Measurements from ENCODE around the gene CRTC2. TPM values are rescaled to one million over a fixed set of nuclear protein-coding genes. Genes with fewer than 3 reads are reported as not detected.

CRTC2 gene
- total and polyA plus RNA-seq, 9 of the 15 experiments (the other 6 are each of a cell fraction or from before 2014, with no cell fraction given): 2.7 to 26.4 (median 10.2) TPM

DNA sequence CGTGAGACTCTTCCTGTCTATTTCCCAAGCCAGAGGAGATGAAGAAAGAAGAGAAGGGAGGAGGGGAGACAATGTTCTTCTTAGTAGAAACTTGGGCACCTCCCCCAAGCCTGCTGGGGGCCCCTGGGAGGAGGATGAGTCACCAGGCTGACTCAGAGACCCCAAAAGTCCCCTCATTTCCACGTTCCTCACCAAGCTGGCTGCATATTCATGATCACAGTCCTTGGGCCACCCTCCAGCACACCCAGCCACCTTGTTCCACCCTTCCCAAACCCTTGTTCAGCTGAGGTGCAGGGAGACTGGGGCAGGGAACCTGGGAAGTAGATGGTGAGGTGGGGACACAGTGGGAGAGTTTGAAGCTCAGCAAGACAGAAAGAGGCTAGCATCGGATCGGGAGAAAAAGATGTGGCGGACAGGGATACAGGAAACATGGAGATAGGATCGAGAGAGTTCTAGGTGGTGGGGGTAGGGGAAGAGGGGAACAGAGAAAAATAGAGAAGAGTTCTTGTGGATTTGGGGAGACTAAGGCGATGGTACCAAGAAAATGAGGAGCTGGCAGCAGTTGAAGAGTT lies 27.0 kb upstream of the CRTC2 start (continued):
- TF ChIP-seq NELFE (IDR thresholded peaks at IDR 0.05; ENCODE audit: insufficient read depth, insufficient read length): no peak
- TF ChIP-seq STAT5A (IDR thresholded peaks at IDR 0.05; ENCODE audit: borderline replicate concordance, low read length): no peak
- TF ChIP-seq ASH1L (IDR thresholded peaks at IDR 0.05; ENCODE audit: borderline replicate concordance, low read depth, partially characterized antibody): peak; percentile 20
- TF ChIP-seq ZBTB12 (CRISPR knock-in tag; IDR thresholded peaks at IDR 0.05): no peak
- no peak for TF ChIP-seq HDAC3 (IDR thresholded peaks at IDR 0.05; ENCODE audit: borderline replicate concordance, partially characterized antibody)
- TF ChIP-seq BRD9 (IDR thresholded peaks at IDR 0.05; ENCODE audit: low read depth, partially characterized antibody): peak; percentile 56
- no peak for TF ChIP-seq ZNF316 (IDR thresholded peaks at IDR 0.05)
- TF ChIP-seq TAL1 (IDR thresholded peaks at IDR 0.05): no peak
- TF ChIP-seq ZNF639 (CRISPR knock-in tag; conservative IDR thresholded peaks at IDR 0.05 in 1 of 2, IDR thresholded peaks at IDR 0.05 in 1 of 2): no peak
- TF ChIP-seq ETV5 (CRISPR knock-in tag; IDR thresholded peaks at IDR 0.05; ENCODE audit: low read depth): no peak
- no peak for TF ChIP-seq CCNT2 (IDR thresholded peaks at IDR 0.05; ENCODE audit: borderline replicate concordance, extremely low read depth, insufficient read length, low read depth, low read length)
- peak in 1 of 2 experiments; percentile 37 for TF ChIP-seq AFF1 (IDR thresholded peaks at IDR 0.05; ENCODE audit: low read depth in 1 of 2, partially characterized antibody in 2 of 2)
- 0 out of 2 replicates have a peak, but pooled peaks have one; percentile 29 for TF ChIP-seq THRAP3 (IDR thresholded peaks at IDR 0.05; ENCODE audit: borderline replicate concordance)
- no peak for TF ChIP-seq ZFX (CRISPR knock-in tag; IDR thresholded peaks at IDR 0.05)
- no peak for TF ChIP-seq MCM5 (IDR thresholded peaks at IDR 0.05; ENCODE audit: low read depth)
- TF ChIP-seq SMARCA4 (IDR thresholded peaks at IDR 0.05): peak; percentile 83
- TF ChIP-seq, protein P1, sequence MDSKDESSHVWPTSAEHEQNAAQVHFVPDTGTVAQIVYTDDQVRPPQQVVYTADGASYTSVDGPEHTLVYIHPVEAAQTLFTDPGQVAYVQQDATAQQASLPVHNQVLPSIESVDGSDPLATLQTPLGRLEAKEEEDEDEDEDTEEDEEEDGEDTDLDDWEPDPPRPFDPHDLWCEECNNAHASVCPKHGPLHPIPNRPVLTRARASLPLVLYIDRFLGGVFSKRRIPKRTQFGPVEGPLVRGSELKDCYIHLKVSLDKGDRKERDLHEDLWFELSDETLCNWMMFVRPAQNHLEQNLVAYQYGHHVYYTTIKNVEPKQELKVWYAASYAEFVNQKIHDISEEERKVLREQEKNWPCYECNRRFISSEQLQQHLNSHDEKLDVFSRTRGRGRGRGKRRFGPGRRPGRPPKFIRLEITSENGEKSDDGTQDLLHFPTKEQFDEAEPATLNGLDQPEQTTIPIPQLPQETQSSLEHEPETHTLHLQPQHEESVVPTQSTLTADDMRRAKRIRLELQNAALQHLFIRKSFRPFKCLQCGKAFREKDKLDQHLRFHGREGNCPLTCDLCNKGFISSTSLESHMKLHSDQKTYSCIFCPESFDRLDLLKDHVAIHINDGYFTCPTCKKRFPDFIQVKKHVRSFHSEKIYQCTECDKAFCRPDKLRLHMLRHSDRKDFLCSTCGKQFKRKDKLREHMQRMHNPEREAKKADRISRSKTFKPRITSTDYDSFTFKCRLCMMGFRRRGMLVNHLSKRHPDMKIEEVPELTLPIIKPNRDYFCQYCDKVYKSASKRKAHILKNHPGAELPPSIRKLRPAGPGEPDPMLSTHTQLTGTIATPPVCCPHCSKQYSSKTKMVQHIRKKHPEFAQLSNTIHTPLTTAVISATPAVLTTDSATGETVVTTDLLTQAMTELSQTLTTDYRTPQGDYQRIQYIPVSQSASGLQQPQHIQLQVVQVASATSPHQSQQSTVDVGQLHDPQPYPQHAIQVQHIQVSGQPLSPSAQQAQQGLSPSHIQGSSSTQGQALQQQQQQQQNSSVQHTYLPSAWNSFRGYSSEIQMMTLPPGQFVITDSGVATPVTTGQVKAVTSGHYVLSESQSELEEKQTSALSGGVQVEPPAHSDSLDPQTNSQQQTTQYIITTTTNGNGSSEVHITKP (IDR thresholded peaks at IDR 0.05; ENCODE audit: partially characterized antibody): no peak

All from K562 (cell line).